Testis (tissue), 2 donors: ENCODE results near the gene DYNAP.

Experiments used
- POLR2A ChIP-seq: fragments of 450-650 bp; IDR thresholded peaks from one replicate; pipeline ENCODE4 v1.6.1; 2017; ENCODE audit warnings: antibody characterized with exemption, mild to moderate bottlenecking, moderate library complexity
- TF ChIP-seq, protein P1 (sequence below), 3 experiments: fragments of 450-650 bp in 2 of 3; fragments of 200-600 bp in 1 of 3; sonication (generic) in 1 of 3; IDR thresholded peaks; one replicate each; pipeline ENCODE4 v1.5.1; 2016 to 2019; ENCODE audit warnings: antibody characterized with exemption in 3 of 3, mild to moderate bottlenecking in 2 of 3, moderate library complexity in 1 of 3

DNA sequence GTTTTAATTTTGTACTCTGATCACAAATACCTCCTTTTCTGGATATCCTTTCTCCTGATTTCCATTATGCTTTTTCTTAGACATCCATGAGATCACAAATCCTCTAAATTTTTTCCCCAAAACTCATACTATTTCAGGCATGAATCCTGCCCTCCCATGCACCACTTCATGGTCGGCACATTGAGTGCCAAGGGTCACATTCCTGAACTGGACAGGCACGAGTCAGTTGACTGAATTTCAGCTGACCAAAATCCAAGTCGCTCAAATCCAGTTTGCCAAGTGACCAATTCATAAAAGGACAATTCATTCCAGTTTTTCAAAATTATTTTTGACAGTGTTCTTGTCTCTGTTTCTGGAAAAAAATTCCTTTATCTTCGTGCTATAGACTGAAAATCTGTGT lies 22.1 kb downstream of the DYNAP start:
- no peak for TF ChIP-seq POLR2A
- TF ChIP-seq, protein P1, sequence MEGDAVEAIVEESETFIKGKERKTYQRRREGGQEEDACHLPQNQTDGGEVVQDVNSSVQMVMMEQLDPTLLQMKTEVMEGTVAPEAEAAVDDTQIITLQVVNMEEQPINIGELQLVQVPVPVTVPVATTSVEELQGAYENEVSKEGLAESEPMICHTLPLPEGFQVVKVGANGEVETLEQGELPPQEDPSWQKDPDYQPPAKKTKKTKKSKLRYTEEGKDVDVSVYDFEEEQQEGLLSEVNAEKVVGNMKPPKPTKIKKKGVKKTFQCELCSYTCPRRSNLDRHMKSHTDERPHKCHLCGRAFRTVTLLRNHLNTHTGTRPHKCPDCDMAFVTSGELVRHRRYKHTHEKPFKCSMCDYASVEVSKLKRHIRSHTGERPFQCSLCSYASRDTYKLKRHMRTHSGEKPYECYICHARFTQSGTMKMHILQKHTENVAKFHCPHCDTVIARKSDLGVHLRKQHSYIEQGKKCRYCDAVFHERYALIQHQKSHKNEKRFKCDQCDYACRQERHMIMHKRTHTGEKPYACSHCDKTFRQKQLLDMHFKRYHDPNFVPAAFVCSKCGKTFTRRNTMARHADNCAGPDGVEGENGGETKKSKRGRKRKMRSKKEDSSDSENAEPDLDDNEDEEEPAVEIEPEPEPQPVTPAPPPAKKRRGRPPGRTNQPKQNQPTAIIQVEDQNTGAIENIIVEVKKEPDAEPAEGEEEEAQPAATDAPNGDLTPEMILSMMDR (IDR thresholded peaks at IDR 0.05), result no peak
